ENCODE data around the gene CIP2A. TPM values are rescaled to one million over a fixed set of nuclear protein-coding genes. Genes with fewer than 3 reads are reported as not detected.

The CIP2A gene
- total and polyA plus RNA-seq, 2 experiments from 2014 or later: 48.1 to 63.5 TPM

- Mint-ChIP-seq H3K27ac (no peak overlapping the region), H3K36me3 (ENCODE audit: low read depth) (peaks cover 44% of the 10 kb centered on the region), H3K27me3 (ENCODE audit: insufficient read depth, low read depth, poor library complexity) (no peaks in the 10 kb centered on the region), H3K4me3 (no peak overlapping the region), H3K9me3 (no peaks in the 10 kb centered on the region), H3K4me1 (peaks cover 8% of the 10 kb centered on the region; the same call in 2 of the 3 replicates)
- Histone ChIP-seq H3K4me2 (no peak overlapping the region), H3K9me2 (ENCODE audit: insufficient read depth) (no peaks in the 10 kb centered on the region), H2AFZ (no peak overlapping the region), H3K27ac (ENCODE audit: low read depth) (no peak overlapping the region), H3K4me3 (no peak overlapping the region), H3K36me3 (ENCODE audit: insufficient read depth) (peaks cover 40% of the 10 kb centered on the region), H4K20me1 (replicated peaks; ENCODE audit: insufficient read depth) (no peaks in the 10 kb centered on the region), H3K4me1 (ENCODE audit: insufficient read depth) (0 out of 2 replicates have a peak, but pooled peaks cover 4% of the 10 kb centered on the region), H3K79me2 (replicated peaks; ENCODE audit: insufficient read depth) (no peaks in the 10 kb centered on the region), H3F3A (replicated peaks; ENCODE audit: low read depth) (no peaks in the 10 kb centered on the region), H3K27me3 (ENCODE audit: insufficient read depth) (no peaks in the 10 kb centered on the region)
- no peak for TF ChIP-seq CREB1 (CRISPR knock-in tag; IDR thresholded peaks at IDR 0.05; ENCODE audit: low read depth)
- no peak for TF ChIP-seq POLR2AphosphoS5 (IDR thresholded peaks at IDR 0.05; ENCODE audit: low read depth)
- TF ChIP-seq ETS1 (IDR thresholded peaks at IDR 0.05): no peak
- TF ChIP-seq CTCF (conservative IDR thresholded peaks at IDR 0.05; ENCODE audit: low read depth in 2 of 2): no peak
- no peak for TF ChIP-seq EZH2 (IDR thresholded peaks at IDR 0.05; ENCODE audit: low read depth, unreplicated experiment)
- no peak for TF ChIP-seq ZNF462 (CRISPR knock-in tag; IDR thresholded peaks at IDR 0.05)
- TF ChIP-seq JUNB (IDR thresholded peaks at IDR 0.05; ENCODE audit: unreplicated experiment): no peak
- no peak for TF ChIP-seq EZH2phosphoT487 (IDR thresholded peaks at IDR 0.05; ENCODE audit: unreplicated experiment)
- no peak for ATAC-seq
- DNase-seq (ENCODE audit: low spot score): no peak
Observed at GRCh38 chr3:108554229-108554628, 35.0 kb downstream of the CIP2A start.

Measured in GM23338 (cell line).